K562 (cell line): ENCODE data around the gene NEDD8. TPM values are rescaled to one million over a fixed set of nuclear protein-coding genes. Genes with fewer than 3 reads are reported as not detected.

Source experiments
- CC2D1A ChIP-seq: fragments of 450-650 bp; IDR thresholded peaks from 2 replicates; pipeline ENCODE4 v1.6.1; 2017; ENCODE audit warnings: mild to moderate bottlenecking
- CUX1 ChIP-seq: fragments of 200-800 bp; sonication (Bioruptor generic); IDR thresholded peaks from 2 replicates; pipeline ENCODE4 v1.6.1; 2016; ENCODE audit warnings: missing genetic modification characterization, missing compliant biosample characterization
- ELF2 ChIP-seq: fragments of 250-450 bp; sonication (Bioruptor Pico); IDR thresholded peaks from 2 replicates; pipeline ENCODE4 v1.5.0; 2021; ENCODE audit warnings: mild to moderate bottlenecking
- KAT8 ChIP-seq: fragments of 450-650 bp; IDR thresholded peaks from 2 replicates; pipeline ENCODE4 v1.6.1; 2016; ENCODE audit warnings: low read depth, mild to moderate bottlenecking
- MITF ChIP-seq: IDR thresholded peaks from 2 replicates; pipeline ENCODE4 v1.6.1; 2014; ENCODE audit warnings: antibody characterized with exemption
- POLR2G ChIP-seq: fragments of 200-400 bp; formaldehyde crosslinking; IDR thresholded peaks from 2 replicates; pipeline ENCODE4 v1.6.1; 2017; ENCODE audit warnings: low read depth, mild to moderate bottlenecking, antibody characterized with exemption, low read length, moderate library complexity
- SLC30A9 ChIP-seq: fragments of 250-450 bp; sonication (Bioruptor Pico); IDR thresholded peaks from 2 replicates; pipeline ENCODE4 v1.8.0; 2022; ENCODE audit warnings: mild to moderate bottlenecking, moderate library complexity
- SMARCA4 ChIP-seq: fragments of 450-650 bp; IDR thresholded peaks from 2 replicates; pipeline ENCODE4 v1.6.1; 2016
- TFE3 ChIP-seq: fragments of 450-650 bp; formaldehyde crosslinking; IDR thresholded peaks from 2 replicates; pipeline ENCODE4 v1.4.0; 2020; ENCODE audit warnings: mild to moderate bottlenecking, mixed read lengths
- ZNF253 ChIP-seq: fragments of 250-450 bp; sonication (Bioruptor Pico); conservative IDR thresholded peaks from 2 replicates; pipeline ENCODE4 v1.6.1; 2021; ENCODE audit warnings: mild to moderate bottlenecking
- ZNF436 ChIP-seq: fragments of 250-450, 450-650 bp; sonication (Bioruptor Pico); formaldehyde crosslinking; IDR thresholded peaks from 2 replicates; pipeline ENCODE4 v1.7.0; 2020; ENCODE audit warnings: mild to moderate bottlenecking
- polyA plus RNA-seq, 8 experiments: library from polyadenylated mRNA; depleted of rRNA in 4 of 8; stranded (reverse) in 5 of 8; unstranded in 3 of 8; fragments of >200 nt; fragmentation: Nextera tagmentation in 2 of 8; fragmentation: Illumina TruSeq in 1 of 8; extraction: Ambion mirVana in 2 of 8; extraction: Trizol in 1 of 8; gene quantifications; 2 replicates each; pipeline versions ENCODE4 v1.2.1 to v1.2.3, GENCODE V29; 2011 to 2014; ENCODE audit warnings: inconsistent platforms in 1 of 8, missing spikeins in 1 of 8
- total RNA-seq, 7 experiments: library from RNA; depleted of rRNA in 6 of 7; stranded (reverse); fragments of >200 nt in 6 of 7; fragmentation: Illumina TruSeq in 2 of 7; extraction: Trizol in 2 of 7; gene quantifications; 2 replicates each; pipeline versions ENCODE4 v1.2.1 to v1.2.3, GENCODE V29; 2011 to 2021; ENCODE audit warnings: low replicate concordance in 1 of 7

Gene NEDD8
- total and polyA plus RNA-seq, 9 of the 15 experiments (the other 6 are each of a cell fraction or from before 2014, with no cell fraction given): 142 to 691 (median 260) TPM

GRCh38 chr14:24261969-24262327 is 29.8 kb upstream of the NEDD8 start (continued):
- TF ChIP-seq CUX1 (CRISPR knock-in tag) (no peak), ELF2 (CRISPR knock-in tag) (no peak), MITF (no peak), TFE3 (CRISPR knock-in tag) (no peak), ZNF253 (CRISPR knock-in tag) (no peak), POLR2G (no peak), SLC30A9 (CRISPR knock-in tag) (no peak), CC2D1A (no peak), ZNF436 (no peak), SMARCA4 (no peak), KAT8 (no peak)
